Rectal smooth muscle tissue (tissue), 1 donor: Measurements from ENCODE around the gene MN1.

ENCODE experiments used
- H3K27ac ChIP-seq: one replicate; pipeline ENCODE4 v1.7.0; 2013; ENCODE audit warnings: low read depth, low read length, inconsistent platforms
- H3K27me3 ChIP-seq: one replicate; pipeline ENCODE4 v1.7.0; 2013; ENCODE audit warnings: low read length; ENCODE audit not compliant: control insufficient read depth, insufficient read depth
- H3K36me3 ChIP-seq: one replicate; pipeline ENCODE4 v1.7.0; 2013; ENCODE audit warnings: low read length; ENCODE audit not compliant: control insufficient read depth, insufficient read depth
- H3K4me1 ChIP-seq: one replicate; pipeline ENCODE4 v1.7.0; 2013; ENCODE audit warnings: low read length; ENCODE audit not compliant: control insufficient read depth, insufficient read depth
- H3K4me3 ChIP-seq: one replicate; pipeline ENCODE4 v1.7.0; 2013; ENCODE audit warnings: low read length
- H3K9ac ChIP-seq: one replicate; pipeline ENCODE4 v1.7.0; 2013; ENCODE audit warnings: low read length

Gene MN1

DNA sequence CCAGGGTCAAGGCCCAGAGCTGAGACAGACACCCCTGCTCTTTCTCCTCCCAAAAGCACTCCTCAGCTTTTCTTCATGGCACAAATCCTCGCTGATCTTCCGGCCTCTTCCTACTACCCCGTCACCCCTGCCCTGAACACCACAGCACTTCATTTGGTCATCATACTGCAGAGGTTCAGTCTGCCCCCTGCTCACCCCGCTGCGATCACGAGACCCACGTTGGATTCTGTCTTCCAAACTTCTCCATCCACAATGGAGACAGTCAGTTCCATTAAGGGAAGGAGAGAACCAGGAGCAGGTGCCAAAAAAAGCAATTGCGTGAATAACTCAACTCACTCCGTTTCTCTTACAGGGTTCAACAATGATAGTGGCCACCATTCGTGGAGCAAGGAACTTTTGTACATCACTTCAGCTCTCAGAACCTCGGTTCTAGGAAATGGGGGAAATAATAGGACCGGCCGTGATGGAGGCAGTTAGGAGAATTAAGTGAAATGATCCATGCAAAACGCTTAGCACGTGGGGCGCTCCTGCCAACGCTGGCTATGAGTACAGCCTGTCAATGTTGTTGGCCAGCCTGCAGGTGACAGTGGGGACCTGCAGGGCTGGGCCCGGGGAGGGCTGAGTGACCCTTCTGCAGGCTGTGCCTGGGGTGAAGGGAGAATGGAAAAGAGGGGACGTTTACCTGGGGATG is 45.9 kb downstream of the MN1 start:
- no peaks in the 10 kb centered on the region for H3K27me3 ChIP-seq
- H3K9ac ChIP-seq: no peak overlapping the region
- H3K4me1 ChIP-seq: peaks cover 7% of the 10 kb centered on the region
- H3K27ac ChIP-seq: no peak overlapping the region
- no peaks in the 10 kb centered on the region for H3K36me3 ChIP-seq
- no peak overlapping the region for H3K4me3 ChIP-seq

- H3K4me3 ChIP-seq: no peak overlapping the region
- peaks cover 9% of the 10 kb centered on the region for H3K4me1 ChIP-seq
- H3K36me3 ChIP-seq: no peaks in the 10 kb centered on the region
- no peak overlapping the region for H3K27ac ChIP-seq
- H3K9ac ChIP-seq: no peak overlapping the region
- H3K27me3 ChIP-seq: no peaks in the 10 kb centered on the region
Measured at GRCh38 chr22:27754888-27755480, 46.6 kb downstream of the MN1 start.

DNA sequence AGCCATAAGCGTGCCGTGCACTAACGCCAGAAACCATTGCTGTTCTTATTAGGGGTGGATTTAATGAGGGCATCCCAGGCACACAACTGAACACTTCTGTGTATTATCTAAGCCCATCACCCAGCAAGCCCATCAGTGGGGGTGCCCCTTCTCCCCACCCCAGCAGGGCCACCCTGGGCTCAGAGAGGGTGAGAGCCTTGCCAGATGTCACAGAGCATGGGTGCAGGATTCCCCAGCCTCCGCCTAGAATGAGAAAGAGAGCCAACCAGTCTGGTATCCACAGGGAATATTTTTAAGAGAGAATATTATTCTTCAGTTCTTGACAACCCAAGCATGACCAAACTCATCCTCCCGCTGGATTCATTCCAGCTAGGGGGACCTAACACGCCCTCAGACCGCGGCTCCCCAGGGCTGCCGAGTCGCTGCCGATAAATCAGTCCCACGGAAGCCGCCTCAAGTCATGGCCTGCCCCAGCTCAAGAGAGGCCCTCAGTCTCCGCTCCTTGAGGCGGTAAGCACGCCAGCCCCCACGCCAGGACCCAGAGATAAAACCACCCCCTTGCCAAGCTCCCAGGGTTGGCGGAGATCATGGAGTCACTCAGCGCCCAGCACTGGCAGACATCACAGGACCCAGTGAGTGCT is 47.2 kb downstream of the MN1 start:
- Histone ChIP-seq H3K4me1 (peaks cover 13% of the 10 kb centered on the region), H3K4me3 (no peak overlapping the region), H3K27me3 (no peaks in the 10 kb centered on the region), H3K9ac (no peak overlapping the region), H3K36me3 (no peaks in the 10 kb centered on the region), H3K27ac (no peak overlapping the region)

GRCh38 chr22:27752771-27753170 is 48.8 kb downstream of the MN1 start:
- Histone ChIP-seq H3K27me3 (no peaks in the 10 kb centered on the region), H3K36me3 (no peaks in the 10 kb centered on the region), H3K9ac (no peak overlapping the region), H3K4me1 (peaks cover 15% of the 10 kb centered on the region), H3K27ac (peak overlapping the region; percentile 39), H3K4me3 (no peak overlapping the region)

- no peaks in the 10 kb centered on the region for H3K36me3 ChIP-seq
- H3K4me1 ChIP-seq: peaks cover 15% of the 10 kb centered on the region
- H3K4me3 ChIP-seq: no peak overlapping the region
- H3K27me3 ChIP-seq: no peaks in the 10 kb centered on the region
- no peak overlapping the region for H3K9ac ChIP-seq
- H3K27ac ChIP-seq: peak overlapping the region; percentile 39
Measured at GRCh38 chr22:27752141-27752540, 49.4 kb downstream of the MN1 start.

GRCh38 chr22:27751277-27752070 is 50.1 kb downstream of the MN1 start:
- Histone ChIP-seq H3K9ac (no peak overlapping the region), H3K27me3 (no peaks in the 10 kb centered on the region), H3K4me1 (peaks cover 15% of the 10 kb centered on the region), H3K4me3 (no peak overlapping the region), H3K27ac (no peak overlapping the region), H3K36me3 (no peaks in the 10 kb centered on the region)

- no peak overlapping the region for H3K27ac ChIP-seq
Measured at GRCh38 chr22:27750584-27751265, 50.8 kb downstream of the MN1 start.

GRCh38 chr22:27749597-27750225 is 51.8 kb downstream of the MN1 start:
- H3K9ac ChIP-seq: no peak overlapping the region
- no peak overlapping the region for H3K4me3 ChIP-seq
- no peaks in the 10 kb centered on the region for H3K27me3 ChIP-seq
- peak overlapping the region; percentile 27 for H3K27ac ChIP-seq
- peaks cover 15% of the 10 kb centered on the region for H3K4me1 ChIP-seq
- H3K36me3 ChIP-seq: no peaks in the 10 kb centered on the region

More at GRCh38 chr22:27750584-27751265, 50.8 kb downstream of the MN1 start:
- H3K27me3 ChIP-seq: no peaks in the 10 kb centered on the region
- no peak overlapping the region for H3K9ac ChIP-seq
- no peak overlapping the region for H3K4me3 ChIP-seq
- H3K36me3 ChIP-seq: no peaks in the 10 kb centered on the region
- H3K4me1 ChIP-seq: peaks cover 15% of the 10 kb centered on the region

GRCh38 chr22:27748751-27749191 is 52.8 kb downstream of the MN1 start:
- Histone ChIP-seq H3K27me3 (no peaks in the 10 kb centered on the region), H3K36me3 (no peaks in the 10 kb centered on the region), H3K4me1 (peaks cover 15% of the 10 kb centered on the region), H3K27ac (peak overlapping the region; percentile 46), H3K4me3 (no peak overlapping the region), H3K9ac (no peak overlapping the region)

DNA sequence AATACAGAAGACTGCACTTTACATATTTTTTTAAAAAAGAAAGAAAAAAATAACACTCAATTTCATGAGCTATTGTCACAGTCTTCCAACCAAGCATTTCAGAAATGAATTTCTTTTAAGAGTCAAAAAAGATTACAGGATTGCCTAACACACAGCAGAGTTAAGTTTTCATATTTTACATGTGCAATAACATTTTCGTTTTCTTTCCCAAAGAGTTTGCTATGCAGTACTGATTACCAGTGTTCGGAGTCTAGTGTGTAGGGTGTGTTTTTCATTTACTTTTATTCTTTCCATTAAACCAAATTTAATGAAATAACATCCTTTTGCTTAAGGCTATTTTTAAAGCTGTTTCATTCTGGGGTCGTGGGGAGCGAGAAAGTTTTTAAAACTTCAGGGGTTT is 53.2 kb downstream of the MN1 start:
- peaks cover 13% of the 10 kb centered on the region for H3K4me1 ChIP-seq
- H3K4me3 ChIP-seq: no peak overlapping the region
- H3K9ac ChIP-seq: no peak overlapping the region
- no peaks in the 10 kb centered on the region for H3K36me3 ChIP-seq
- no peak overlapping the region for H3K27ac ChIP-seq
- no peaks in the 10 kb centered on the region for H3K27me3 ChIP-seq

GRCh38 chr22:27747396-27748221 is 53.9 kb downstream of the MN1 start:
- no peak overlapping the region for H3K4me3 ChIP-seq
- no peak overlapping the region for H3K27ac ChIP-seq

More at GRCh38 chr22:27747396-27748221, 53.9 kb downstream of the MN1 start:
- Histone ChIP-seq H3K4me1 (peaks cover 9% of the 10 kb centered on the region), H3K27me3 (no peaks in the 10 kb centered on the region), H3K9ac (no peak overlapping the region), H3K36me3 (no peaks in the 10 kb centered on the region)
